ENCODE results near the gene TNFRSF1B.
A peak's percentile ranks its signal among the peaks of the same experiment; 100 is the strongest.
"Not testable (repeated sequence)": the region's sequence is repeated elsewhere in the genome, so short reads cannot be mapped to it uniquely, and the experiment has no call there.

Gene TNFRSF1B

GRCh38 chr1:12194666-12195216, 27.9 kb downstream of the TNFRSF1B start:
- DNase-seq: no peak

GRCh38 chr1:12195416-12195815, 28.6 kb downstream of the TNFRSF1B start:
- no peak for DNase-seq

- no peak for DNase-seq
Observed at GRCh38 chr1:12196641-12197482, 30.1 kb downstream of the TNFRSF1B start.

- no peak for DNase-seq
Observed at GRCh38 chr1:12197483-12197880, 30.7 kb downstream of the TNFRSF1B start.

- DNase-seq: no peak
Observed at GRCh38 chr1:12200208-12200607, 33.4 kb downstream of the TNFRSF1B start.

GRCh38 chr1:12201352-12202189, 34.8 kb downstream of the TNFRSF1B start:
- no peak for DNase-seq

GRCh38 chr1:12202190-12202497, 35.4 kb downstream of the TNFRSF1B start:
- DNase-seq: no peak

GRCh38 chr1:12202577-12202976, 35.8 kb downstream of the TNFRSF1B start:
- no peak for DNase-seq

DNA sequence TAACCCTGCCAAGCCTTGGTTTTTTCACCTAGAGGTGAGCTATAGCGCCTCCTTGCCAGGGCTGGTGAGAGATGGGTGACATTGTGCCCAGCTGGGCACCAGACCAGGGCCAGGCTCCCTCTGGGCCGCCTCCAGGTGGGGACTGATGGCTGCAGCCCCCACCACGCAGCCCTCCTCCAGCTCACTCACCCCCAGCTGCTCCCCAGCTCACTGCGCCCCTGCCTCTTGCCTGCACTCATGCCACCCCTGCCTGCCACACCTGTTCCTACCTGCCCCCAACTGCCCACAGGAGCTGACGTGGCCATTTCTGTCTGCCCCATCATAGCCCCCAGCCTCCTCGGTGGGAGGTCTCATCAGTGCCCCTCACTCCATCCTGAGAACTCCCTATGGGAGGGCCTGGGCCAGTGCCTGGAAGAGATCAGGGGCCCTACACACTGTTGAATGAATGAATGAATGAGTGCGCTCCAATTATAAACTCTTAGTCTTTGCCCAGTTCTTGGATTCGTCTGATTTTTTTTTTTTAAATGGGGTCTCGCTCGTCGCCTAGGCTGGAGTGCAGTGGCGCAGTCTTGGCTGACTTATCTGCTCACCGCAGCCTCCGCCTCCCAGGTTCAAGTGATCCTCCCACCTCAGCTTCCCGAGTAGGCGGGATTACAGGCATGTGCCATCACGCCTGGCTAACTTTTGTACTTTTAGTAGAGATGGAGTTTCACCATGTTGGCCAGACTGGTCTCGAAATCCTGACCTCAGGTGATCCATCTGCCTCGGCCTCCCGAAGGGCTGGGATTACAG, 36.6 kb downstream of the TNFRSF1B start:
- no peak for DNase-seq

DNA sequence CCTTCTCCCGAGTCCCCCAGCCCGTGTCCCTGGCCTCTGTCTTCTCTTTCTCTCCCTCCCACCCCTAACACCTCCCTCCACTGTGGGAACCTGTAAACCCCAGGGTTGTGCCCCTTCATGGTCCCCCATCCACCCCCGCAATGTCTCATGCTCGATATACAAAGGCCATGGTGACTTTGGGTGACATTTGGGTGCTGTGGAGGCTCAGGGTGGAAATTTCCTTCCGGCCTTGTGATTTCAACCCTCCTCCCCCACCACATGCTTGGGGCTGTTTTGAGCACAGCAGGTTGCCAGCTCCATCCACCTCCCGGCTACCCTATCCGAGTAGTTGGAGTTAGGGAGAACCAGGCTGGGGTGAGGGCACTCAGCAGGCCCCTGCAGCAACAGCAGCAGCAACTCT, 37.3 kb downstream of the TNFRSF1B start:
- no peak for DNase-seq

DNA sequence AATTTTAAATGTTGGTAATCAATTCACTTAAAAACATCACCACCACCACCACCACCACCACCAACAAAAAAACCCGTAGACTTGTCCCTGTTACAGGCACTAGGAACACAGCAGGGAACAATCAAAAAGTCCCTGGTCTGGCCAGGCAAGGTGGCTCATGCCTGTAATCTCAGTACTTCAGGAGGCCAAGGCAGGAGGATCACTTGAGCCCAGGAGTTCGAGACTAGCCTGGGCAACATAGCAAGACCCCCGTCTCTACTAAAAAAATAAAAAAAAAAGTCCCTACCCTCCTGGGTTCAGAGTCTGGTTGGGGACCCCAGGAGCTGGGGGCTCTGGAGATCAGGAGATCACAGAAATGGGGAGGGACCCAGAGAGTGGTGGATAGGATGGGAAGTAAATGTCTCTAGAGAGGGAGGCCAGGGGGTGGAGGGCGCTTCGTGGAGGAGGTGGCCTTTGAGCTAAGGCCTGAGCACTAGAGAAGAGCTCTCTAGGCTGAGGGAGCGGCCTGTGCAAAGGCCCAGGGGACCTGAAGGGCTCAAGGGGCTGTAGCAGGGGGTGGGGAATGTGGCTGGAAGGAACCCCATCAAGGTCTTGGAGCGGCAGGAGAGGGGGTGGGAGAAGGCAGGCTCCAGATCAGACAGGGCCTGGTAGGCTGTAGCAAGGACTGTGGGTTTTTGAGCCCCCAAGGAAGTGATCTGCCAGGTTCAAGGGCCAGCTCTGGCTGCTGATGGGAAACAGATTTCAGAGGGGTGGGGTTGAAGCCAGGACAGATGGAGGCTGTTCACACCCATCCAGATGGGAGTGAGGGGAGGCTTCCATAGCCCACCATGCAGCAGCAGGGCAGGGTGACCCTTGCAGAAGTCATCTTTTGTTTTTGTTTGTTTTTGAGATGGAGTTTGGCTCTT, 38.2 kb downstream of the TNFRSF1B start:
- no peak for DNase-seq

- no peak for DNase-seq
Observed at GRCh38 chr1:12206238-12206637, 39.4 kb downstream of the TNFRSF1B start.

- DNase-seq: no peak
Observed at GRCh38 chr1:12206792-12207424, 40.1 kb downstream of the TNFRSF1B start.

DNA sequence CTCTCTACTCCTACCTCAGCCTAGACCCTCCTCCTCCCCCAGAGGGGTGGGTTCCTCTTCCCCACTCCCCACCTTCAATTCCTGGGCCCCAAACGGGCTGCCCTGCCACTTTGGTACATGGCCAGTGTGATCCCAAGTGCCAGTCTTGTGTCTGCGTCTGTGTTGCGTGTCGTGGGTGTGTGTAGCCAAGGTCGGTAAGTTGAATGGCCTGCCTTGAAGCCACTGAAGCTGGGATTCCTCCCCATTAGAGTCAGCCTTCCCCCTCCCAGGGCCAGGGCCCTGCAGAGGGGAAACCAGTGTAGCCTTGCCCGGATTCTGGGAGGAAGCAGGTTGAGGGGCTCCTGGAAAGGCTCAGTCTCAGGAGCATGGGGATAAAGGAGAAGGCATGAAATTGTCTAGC, 41.5 kb downstream of the TNFRSF1B start:
- DNase-seq: no peak

GRCh38 chr1:12208764-12209494, 42.1 kb downstream of the TNFRSF1B start:
- DNase-seq: peak; percentile 43 to 83

- DNase-seq: no peak
Observed at GRCh38 chr1:12209495-12209832, 42.7 kb downstream of the TNFRSF1B start.

- no peak for DNase-seq
Observed at GRCh38 chr1:12215118-12215961, 48.5 kb downstream of the TNFRSF1B start.

- no peak for DNase-seq
Observed at GRCh38 chr1:12219800-12220199, 53.0 kb downstream of the TNFRSF1B start.

DNA sequence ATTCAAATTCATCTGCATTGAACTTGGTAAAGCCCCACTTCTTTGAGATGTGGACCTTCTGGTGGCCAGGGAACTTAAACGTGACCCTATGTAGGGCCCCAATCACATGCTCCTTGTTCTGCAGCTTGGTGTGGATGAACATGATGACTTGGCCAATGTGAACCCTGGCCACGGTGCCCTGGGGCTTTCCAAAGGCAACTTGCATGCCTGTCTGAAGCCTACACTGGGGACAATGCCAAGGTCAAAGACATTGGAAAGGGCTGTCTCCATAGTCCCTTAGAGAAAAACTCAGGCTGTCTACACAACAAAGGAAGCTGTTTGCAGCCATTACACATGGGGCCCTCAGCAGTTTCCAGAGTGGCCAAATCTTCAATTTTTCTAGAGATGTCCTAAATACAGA, 54.1 kb downstream of the TNFRSF1B start:
- no peak for DNase-seq

GRCh38 chr1:12222700-12223099, 55.9 kb downstream of the TNFRSF1B start:
- not testable (repeated sequence) for DNase-seq

Measured in NCI-H446 (cell line).